Retinal pigment epithelial cell (primary cell): ENCODE data around the gene FMN1.
A peak's percentile ranks its signal among the peaks of the same experiment; 100 is the strongest.

ENCODE experiments used
- DNase-seq: peaks from one replicate; pipeline ENCODE4 v3.0.0-alpha.2; 2010; ENCODE audit warnings: low read depth
- H3K4me3 ChIP-seq: 2 replicates; pipeline ENCODE4 v1.5.1; 2011; ENCODE audit warnings: mild to moderate bottlenecking, low read length, control low read depth, moderate library complexity
- TF ChIP-seq, protein P1 (sequence below): conservative IDR thresholded peaks from 2 replicates; pipeline ENCODE4 v1.5.1; 2011; ENCODE audit warnings: low read depth, low read length, control low read depth, inconsistent platforms

The FMN1 gene

DNA sequence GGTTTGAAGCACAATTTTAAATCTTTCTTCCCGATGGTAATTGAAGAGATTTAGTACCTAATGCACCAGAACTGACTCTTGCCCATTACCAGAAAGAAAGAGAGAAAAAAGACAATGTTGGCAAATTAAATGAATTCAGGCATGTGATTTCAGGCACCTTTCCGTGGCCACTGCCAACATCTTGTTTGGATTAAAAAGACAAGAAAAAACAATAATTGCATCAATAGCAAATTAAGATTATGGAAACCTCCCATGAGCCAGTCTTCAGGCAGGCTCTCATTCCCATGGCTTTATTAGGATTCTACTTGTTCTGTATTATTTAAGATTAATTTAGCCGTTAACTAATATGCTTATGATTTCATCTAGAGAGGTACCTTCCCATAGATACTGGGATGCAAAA, 283.7 kb downstream of the FMN1 start:
- TF ChIP-seq, protein P1, sequence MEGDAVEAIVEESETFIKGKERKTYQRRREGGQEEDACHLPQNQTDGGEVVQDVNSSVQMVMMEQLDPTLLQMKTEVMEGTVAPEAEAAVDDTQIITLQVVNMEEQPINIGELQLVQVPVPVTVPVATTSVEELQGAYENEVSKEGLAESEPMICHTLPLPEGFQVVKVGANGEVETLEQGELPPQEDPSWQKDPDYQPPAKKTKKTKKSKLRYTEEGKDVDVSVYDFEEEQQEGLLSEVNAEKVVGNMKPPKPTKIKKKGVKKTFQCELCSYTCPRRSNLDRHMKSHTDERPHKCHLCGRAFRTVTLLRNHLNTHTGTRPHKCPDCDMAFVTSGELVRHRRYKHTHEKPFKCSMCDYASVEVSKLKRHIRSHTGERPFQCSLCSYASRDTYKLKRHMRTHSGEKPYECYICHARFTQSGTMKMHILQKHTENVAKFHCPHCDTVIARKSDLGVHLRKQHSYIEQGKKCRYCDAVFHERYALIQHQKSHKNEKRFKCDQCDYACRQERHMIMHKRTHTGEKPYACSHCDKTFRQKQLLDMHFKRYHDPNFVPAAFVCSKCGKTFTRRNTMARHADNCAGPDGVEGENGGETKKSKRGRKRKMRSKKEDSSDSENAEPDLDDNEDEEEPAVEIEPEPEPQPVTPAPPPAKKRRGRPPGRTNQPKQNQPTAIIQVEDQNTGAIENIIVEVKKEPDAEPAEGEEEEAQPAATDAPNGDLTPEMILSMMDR, result no peak
- H3K4me3 ChIP-seq, result no peak overlapping the region
- no peak for DNase-seq

DNA sequence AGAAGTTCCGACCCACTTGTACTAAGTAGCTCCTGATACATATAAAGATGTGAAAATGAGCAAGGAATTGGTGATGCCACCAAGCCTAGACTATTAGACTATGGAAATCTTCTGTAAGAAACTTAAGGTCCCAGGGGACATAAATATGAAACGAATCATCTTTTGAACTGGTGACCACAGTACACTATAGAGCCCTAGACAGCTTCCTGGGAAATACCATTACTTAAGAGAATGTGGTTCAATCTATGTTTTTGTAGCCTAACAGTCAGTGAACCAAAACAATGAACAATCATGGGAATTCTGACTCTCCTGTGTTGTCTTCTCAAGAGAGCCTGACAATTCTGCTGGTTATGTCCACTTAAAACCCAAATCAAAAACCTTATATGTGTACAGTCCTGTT, 285.1 kb downstream of the FMN1 start:
- TF ChIP-seq, protein P1, result no peak
- H3K4me3 ChIP-seq, result no peak overlapping the region
- DNase-seq, result peak; percentile 9

DNA sequence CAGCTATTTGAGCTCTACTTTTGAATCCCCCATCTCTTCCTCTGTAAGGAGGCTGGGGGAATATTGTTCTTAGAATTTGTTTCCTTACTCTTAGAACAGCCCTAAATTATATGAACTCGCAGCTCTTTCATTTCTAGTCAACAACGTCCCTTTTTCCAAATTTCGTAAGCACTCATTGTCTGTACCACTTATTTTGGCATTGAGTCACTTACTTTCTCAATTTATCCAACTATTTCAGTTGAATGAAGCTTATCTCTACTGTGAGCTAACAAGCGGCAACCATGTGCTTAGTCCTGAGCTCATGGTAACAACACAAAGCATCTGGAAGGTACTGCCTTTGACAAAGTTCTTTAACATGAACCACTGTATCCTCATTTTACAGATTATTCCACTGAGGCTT, 285.6 kb downstream of the FMN1 start:
- DNase-seq, result no peak
- TF ChIP-seq, protein P1, result no peak
- no peak overlapping the region for H3K4me3 ChIP-seq

DNA sequence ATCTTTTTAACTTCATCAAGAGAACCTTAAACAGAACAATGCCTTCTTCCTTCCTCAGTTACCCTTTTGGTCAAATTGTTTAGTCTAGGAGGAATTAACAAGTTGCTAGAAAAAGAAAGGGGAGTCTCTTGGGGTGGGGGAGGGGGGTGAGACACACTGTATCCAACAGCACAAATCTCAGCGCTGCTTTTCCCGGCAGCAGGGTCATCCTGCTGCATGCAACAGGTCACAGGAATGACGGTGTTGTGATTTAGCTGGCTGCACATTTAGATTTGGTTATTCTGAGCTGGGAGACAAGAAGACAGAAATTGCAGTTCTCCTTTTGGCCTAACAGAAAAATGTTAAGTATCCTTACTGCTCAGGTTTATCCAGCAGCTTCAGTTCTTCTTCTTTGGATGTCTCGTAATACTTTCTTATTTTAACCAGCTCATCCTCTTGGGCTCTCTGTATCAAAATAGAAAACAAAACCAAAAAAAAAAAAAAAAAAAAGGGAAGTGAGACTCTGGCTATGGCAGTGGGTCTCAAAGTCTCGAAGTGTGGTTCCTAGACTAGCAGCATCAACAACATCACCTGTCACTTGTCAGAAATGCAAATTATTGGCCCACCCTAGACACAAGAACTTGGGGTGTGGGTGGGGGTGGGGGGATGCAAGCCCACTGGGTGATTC, 286.2 kb downstream of the FMN1 start:
- TF ChIP-seq, protein P1, result no peak
- no peak overlapping the region for H3K4me3 ChIP-seq
- no peak for DNase-seq

DNA sequence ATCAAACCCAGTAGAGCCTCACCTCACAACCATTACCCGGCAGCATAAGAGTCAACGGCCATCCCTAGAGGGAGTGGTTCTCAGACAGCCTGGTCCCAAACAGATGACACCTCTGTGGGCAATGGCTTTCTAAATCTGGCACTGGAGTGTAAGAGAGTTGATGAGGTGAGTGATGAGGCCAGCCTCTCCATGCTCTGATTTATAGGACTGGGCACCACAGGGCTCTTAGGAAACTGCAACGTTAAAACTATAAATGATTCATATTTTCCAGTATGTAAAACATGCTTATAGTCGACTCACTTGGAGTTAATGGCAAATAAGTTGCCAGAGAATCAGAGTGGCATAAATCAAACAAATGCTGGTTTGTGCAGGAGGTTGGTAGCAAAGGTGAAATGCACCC, 289.0 kb downstream of the FMN1 start:
- TF ChIP-seq, protein P1, result no peak
- no peak overlapping the region for H3K4me3 ChIP-seq
- no peak for DNase-seq

DNA sequence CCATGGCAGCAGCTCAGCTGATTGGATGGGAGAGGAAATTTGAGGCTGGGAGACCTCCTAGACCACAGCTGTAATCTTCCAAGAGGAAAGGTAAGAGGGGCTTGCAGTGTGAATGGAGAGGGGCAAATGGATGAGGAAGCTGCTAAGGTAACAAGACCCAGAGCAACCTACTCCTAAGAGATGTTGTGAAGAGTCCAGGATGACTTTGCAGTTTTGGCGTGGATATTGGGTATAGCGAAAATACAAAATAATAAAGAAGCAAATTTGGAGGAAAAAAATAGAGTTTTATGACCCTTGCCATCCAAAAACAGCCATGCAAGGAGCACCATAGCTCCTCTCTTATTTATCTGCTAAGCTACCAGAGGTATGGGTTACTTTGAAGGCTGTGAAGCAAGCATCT, 290.1 kb downstream of the FMN1 start:
- DNase-seq, result no peak
- TF ChIP-seq, protein P1, result no peak
- H3K4me3 ChIP-seq, result no peak overlapping the region

DNA sequence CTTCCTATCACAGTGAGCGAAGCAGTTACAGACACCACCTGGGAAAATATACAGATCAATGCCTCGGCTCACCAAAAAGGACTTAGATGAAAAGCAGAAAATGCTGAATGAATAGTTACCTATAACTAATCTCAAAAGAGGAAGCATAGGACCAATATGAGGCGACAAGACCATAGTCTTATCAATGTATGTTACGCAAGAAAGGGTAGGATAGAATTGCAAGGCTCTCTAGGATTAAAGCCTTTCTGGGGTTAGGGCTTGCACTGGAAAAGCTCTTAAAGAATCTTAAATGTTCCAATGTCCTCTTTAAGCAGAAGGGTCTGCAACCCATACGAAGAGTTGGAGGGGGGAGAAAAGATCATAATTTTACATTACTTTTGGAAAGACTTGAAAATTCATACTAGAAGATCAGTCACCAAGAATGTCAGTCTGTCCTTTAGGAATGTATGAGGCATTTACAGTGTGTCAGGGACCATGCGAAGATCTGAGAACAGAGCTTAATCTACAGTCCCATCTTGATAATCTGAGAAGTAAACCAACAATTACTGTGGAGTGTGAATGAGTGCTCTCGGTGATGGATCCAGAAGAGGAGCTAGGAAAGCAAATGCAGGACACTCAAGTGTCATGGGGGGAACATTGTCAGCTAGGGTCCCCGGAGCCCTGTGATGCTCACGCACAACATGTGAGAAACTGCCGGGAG, 290.8 kb downstream of the FMN1 start:
- no peak for DNase-seq
- TF ChIP-seq, protein P1, result no peak
- H3K4me3 ChIP-seq, result no peak overlapping the region
